Mucosa of descending colon (tissue), 3 donors: ENCODE results near the gene PARPBP. TPM values are rescaled to one million over a fixed set of nuclear protein-coding genes. Genes with fewer than 3 reads are reported as not detected.

Experiments
- ATAC-seq: fragments of 200-7000 bp; cut with Tn5 transposase; one replicate; pipeline ENCODE4 v1.9.1; 2020; ENCODE audit warnings: mild to moderate bottlenecking, moderate library complexity
- DNase-seq, 3 donors: peaks; one replicate each; pipeline ENCODE4 v3.0.0-alpha.2; 2020
- H3K36me3 ChIP-seq: fragments of 200-600 bp; one replicate; pipeline ENCODE4 v1.8.0; 2021; ENCODE audit warnings: low read depth, mild to moderate bottlenecking
- H3K4me1 ChIP-seq: fragments of 200-600 bp; one replicate; pipeline ENCODE4 v1.8.0; 2021; ENCODE audit warnings: low read depth, mild to moderate bottlenecking
- H3K4me3 ChIP-seq: fragments of 200-600 bp; one replicate; pipeline ENCODE4 v1.8.0; 2021; ENCODE audit warnings: mild to moderate bottlenecking
- H3K9me3 ChIP-seq: fragments of 200-600 bp; one replicate; pipeline ENCODE4 v1.8.0; 2021; ENCODE audit warnings: mild to moderate bottlenecking
- CTCF ChIP-seq: fragments of 200-600 bp; IDR thresholded peaks from one replicate; pipeline ENCODE4 v1.8.0; 2022; ENCODE audit warnings: antibody characterized with exemption, mild to moderate bottlenecking
- intact Hi-C, 2 donors: fragments of 100-400 bp; cut with DNase I in 1 of 2; cut with micrococcal nuclease in 1 of 2; formaldehyde crosslinking; loops; one replicate each; pipeline versions ENCODE4 v1.11.0 to v1.11.1; 2022; cut with DNase I, micrococcal nuclease
- total RNA-seq, 3 donors: library from RNA; stranded (reverse); fragmentation: NEBNext Ultra II Directional in 2 of 3; extraction: Animal tissue kit (Norgen Biotek cat#: 25700) in 2 of 3; gene quantifications; one replicate each; pipeline versions ENCODE4 v1.2.1 to v1.2.4, GENCODE V29; 2021 to 2023
- donor health status: DM: no; HTN: no; CAD: no; lungs with moderate emphysema.
- donor health status: DM: no; HTN: no; CAD: no.
- donor health status: DM: no; HTN: yes; CAD: no.

Gene PARPBP
- total RNA-seq, 3 donors from 2014 or later = 2.7 to 9.0 (median 4.9) TPM

- DNase-seq = no peak
- no peak for ATAC-seq
- Histone ChIP-seq H3K4me1 (no peaks in the 10 kb centered on the region), H3K36me3 (no peaks in the 10 kb centered on the region), H3K4me3 (no peak overlapping the region), H3K9me3 (no peaks in the 10 kb centered on the region)
- intact Hi-C loops = no loop called here
- TF ChIP-seq CTCF = no peak
Observed at GRCh38 chr12:102096855-102097254, 23.1 kb upstream of the PARPBP start.

GRCh38 chr12:102106905-102107304 lies 13.1 kb upstream of the PARPBP start:
- Histone ChIP-seq H3K9me3 (peaks cover 10% of the 10 kb centered on the region), H3K4me3 (no peak overlapping the region), H3K4me1 (no peaks in the 10 kb centered on the region), H3K36me3 (no peaks in the 10 kb centered on the region)
- DNase-seq (no peak), ATAC-seq (no peak)
- intact Hi-C loops = no loop called here
- TF ChIP-seq CTCF = no peak

GRCh38 chr12:102107970-102108369 lies 12.0 kb upstream of the PARPBP start:
- intact Hi-C loops = no loop called here
- Histone ChIP-seq H3K4me3 (no peak overlapping the region), H3K9me3 (peaks cover 10% of the 10 kb centered on the region), H3K36me3 (no peaks in the 10 kb centered on the region), H3K4me1 (no peaks in the 10 kb centered on the region)
- no peak for TF ChIP-seq CTCF
- DNase-seq = no peak
- ATAC-seq = no peak

GRCh38 chr12:102110782-102111181 lies 9.2 kb upstream of the PARPBP start:
- intact Hi-C loops = no loop called here
- no peak overlapping the region for H3K4me3 ChIP-seq
- peaks cover 10% of the 10 kb centered on the region for H3K9me3 ChIP-seq
- TF ChIP-seq CTCF = no peak
- DNase-seq (no peak), ATAC-seq (no peak)
- H3K36me3 ChIP-seq = no peaks in the 10 kb centered on the region
- no peaks in the 10 kb centered on the region for H3K4me1 ChIP-seq

GRCh38 chr12:102114212-102114611 lies 5.8 kb upstream of the PARPBP start:
- Histone ChIP-seq H3K4me1 (no peaks in the 10 kb centered on the region), H3K4me3 (no peak overlapping the region), H3K36me3 (no peaks in the 10 kb centered on the region), H3K9me3 (no peaks in the 10 kb centered on the region)
- intact Hi-C loops = no loop called here
- DNase-seq = no peak
- no peak for ATAC-seq
- no peak for TF ChIP-seq CTCF

- ATAC-seq = no peak
- H3K36me3 ChIP-seq = no peaks in the 10 kb centered on the region
- H3K9me3 ChIP-seq = no peaks in the 10 kb centered on the region
- H3K4me1 ChIP-seq = peaks cover 7% of the 10 kb centered on the region
- no peak overlapping the region for H3K4me3 ChIP-seq
- TF ChIP-seq CTCF = no peak
- intact Hi-C loops = no loop called here
- DNase-seq = no peak
Observed at GRCh38 chr12:102116392-102116791, 3.6 kb upstream of the PARPBP start.
